Uterus (tissue), 2 donors: ENCODE data around the gene BCAN.

ENCODE experiments used
- CTCF ChIP-seq, 4 experiments: fragments of 200-600 bp in 2 of 4; fragments of 450-650 bp in 2 of 4; sonication (generic) in 2 of 4; IDR thresholded peaks; one replicate each; pipeline ENCODE4 v1.5.1; 2016 to 2019; ENCODE audit warnings: antibody characterized with exemption in 4 of 4, mild to moderate bottlenecking in 2 of 4, moderate library complexity in 1 of 4
- POLR2A ChIP-seq, 2 donors: fragments of 450-650 bp; IDR thresholded peaks; one replicate each; pipeline ENCODE4 v1.6.1; 2016; ENCODE audit warnings: antibody characterized with exemption in 2 of 2, mild to moderate bottlenecking in 1 of 2, moderate library complexity in 1 of 2

GRCh38 chr1:156646738-156647211 lies 4.9 kb downstream of the BCAN start:
- no peak for TF ChIP-seq CTCF (IDR thresholded peaks at IDR 0.05)
- no peak for TF ChIP-seq POLR2A (IDR thresholded peaks at IDR 0.05)
